ENCODE data around the gene PKIG. TPM values are rescaled to one million over a fixed set of nuclear protein-coding genes. Genes with fewer than 3 reads are reported as not detected.
"Not testable (repeated sequence)": the region's sequence is repeated elsewhere in the genome, so short reads cannot be mapped to it uniquely, and the experiment has no call there.

PKIG gene
- polyA plus RNA-seq, 4 donors = 16.3 to 47.8 (median 36.6) TPM

- DNase-seq (peak in 1 of 2 donors; percentile 17), FAIRE-seq (no peak)
- H3K4me3 ChIP-seq (ENCODE audit: low read depth in 1 of 3, low read length in 3 of 3) = peak overlapping the region in 1 of 3 donors; percentile 3
- WGBS, 3 donors = 67 to 71% (median 69%) methylated on average over 3 of the region's 3 CpGs
- no peak overlapping the region for H3K27ac ChIP-seq (ENCODE audit: low read depth in 1 of 3, low read length in 2 of 3)
- peaks cover 0 to 14% (median 2%) of the 10 kb centered on the region in 3 donors for H3K4me1 ChIP-seq (ENCODE audit: control insufficient read depth in 3 of 3, insufficient read depth in 2 of 3, low read depth in 1 of 3, low read length in 2 of 3)
- H3K36me3 ChIP-seq (ENCODE audit: control insufficient read depth in 3 of 3, insufficient read depth in 2 of 3, low read depth in 1 of 3, low read length in 3 of 3) = peaks cover 0 to 5% (median 0%) of the 10 kb centered on the region in 3 donors
- H3K27me3 ChIP-seq (ENCODE audit: control insufficient read depth in 3 of 3, insufficient read depth in 3 of 3, low read length in 3 of 3) = peaks cover 0 to 6% (median 0%) of the 10 kb centered on the region in 3 donors
- H3K9me3 ChIP-seq (ENCODE audit: control insufficient read depth in 2 of 2, insufficient read depth in 1 of 2, low read depth in 1 of 2, low read length in 1 of 2) = no peaks in the 10 kb centered on the region
Measured at GRCh38 chr20:44649126-44649525, 66.7 kb downstream of the PKIG start.

DNA sequence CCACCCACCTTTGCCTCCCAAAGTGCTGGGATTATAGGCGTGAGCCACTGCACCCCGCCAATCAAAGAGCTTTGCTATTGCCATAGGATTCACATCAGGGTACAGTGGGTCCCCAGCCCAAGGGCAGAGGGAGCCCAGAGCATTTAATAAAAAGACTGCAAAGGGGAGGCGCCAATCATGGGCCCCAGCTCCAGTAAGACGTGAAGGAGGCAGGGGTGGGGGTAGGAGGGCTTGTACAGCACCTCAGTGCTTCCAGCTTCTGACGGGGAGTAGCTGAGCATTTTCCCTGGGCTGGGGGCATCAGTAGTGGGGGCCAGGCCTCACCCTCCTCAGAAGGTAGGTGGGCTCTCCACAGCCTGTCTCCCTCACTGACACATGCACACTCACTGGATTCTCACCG, 67.6 kb downstream of the PKIG start:
- H3K4me1 ChIP-seq (ENCODE audit: control insufficient read depth in 3 of 3, insufficient read depth in 2 of 3, low read depth in 1 of 3, low read length in 2 of 3) = peaks cover 0 to 14% (median 0%) of the 10 kb centered on the region in 3 donors
- H3K9me3 ChIP-seq (ENCODE audit: control insufficient read depth in 2 of 2, insufficient read depth in 1 of 2, low read depth in 1 of 2, low read length in 1 of 2) = no peaks in the 10 kb centered on the region
- H3K4me3 ChIP-seq (ENCODE audit: low read depth in 1 of 3, low read length in 3 of 3) = peak overlapping the region in 1 of 3 donors; percentile 91
- DNase-seq (no peak), FAIRE-seq (no peak)
- peaks cover 0 to 3% (median 0%) of the 10 kb centered on the region in 3 donors for H3K36me3 ChIP-seq (ENCODE audit: control insufficient read depth in 3 of 3, insufficient read depth in 2 of 3, low read depth in 1 of 3, low read length in 3 of 3)
- 78 to 84% (median 80%) methylated on average over 6 of the region's 6 CpGs for WGBS, 3 donors
- no peak overlapping the region for H3K27ac ChIP-seq (ENCODE audit: low read depth in 1 of 3, low read length in 2 of 3)
- H3K27me3 ChIP-seq (ENCODE audit: control insufficient read depth in 3 of 3, insufficient read depth in 3 of 3, low read length in 3 of 3) = peaks cover 0 to 10% (median 0%) of the 10 kb centered on the region in 3 donors

DNA sequence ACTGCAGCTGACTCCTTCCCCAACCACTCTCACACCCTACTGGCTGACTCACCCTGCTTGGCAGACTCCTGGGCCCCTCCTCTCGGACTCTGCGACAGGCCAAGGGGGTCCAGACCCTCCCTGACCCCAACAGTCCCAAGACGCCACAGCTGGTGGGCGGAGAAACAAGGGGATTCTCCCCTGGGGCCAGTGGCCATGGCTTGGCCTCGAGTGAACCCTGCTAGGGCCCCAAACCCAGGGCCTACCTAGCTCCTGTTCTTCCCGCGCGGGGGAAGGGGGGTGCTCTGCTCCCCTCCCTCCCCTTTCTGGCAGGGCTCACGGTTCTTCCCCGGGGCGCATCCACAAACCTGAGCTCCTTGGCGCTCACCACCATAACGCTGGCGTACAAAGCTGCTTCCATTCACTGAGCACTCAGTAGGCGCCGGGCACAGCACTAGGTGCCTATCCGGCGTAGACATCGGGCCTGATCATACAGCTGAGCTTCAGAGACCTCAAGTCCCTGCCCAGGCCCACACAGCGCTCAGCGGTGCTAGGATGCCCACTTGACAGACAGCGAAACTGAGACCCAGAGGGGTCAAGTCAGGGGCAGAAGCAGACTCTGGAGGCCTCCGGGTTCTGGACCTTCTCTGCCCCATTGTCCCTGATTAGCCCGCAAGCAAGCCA, 68.5 kb downstream of the PKIG start:
- peak; percentile 26 to 31 for DNase-seq
- Histone ChIP-seq H3K36me3 (ENCODE audit: control insufficient read depth in 3 of 3, insufficient read depth in 2 of 3, low read depth in 1 of 3, low read length in 3 of 3) (peaks cover 0 to 3% (median 0%) of the 10 kb centered on the region in 3 donors), H3K27ac (ENCODE audit: low read depth in 1 of 3, low read length in 2 of 3) (peak overlapping the region in 2 of 3 donors; percentile 18 to 63), H3K27me3 (ENCODE audit: control insufficient read depth in 3 of 3, insufficient read depth in 3 of 3, low read length in 3 of 3) (peaks cover 0 to 17% (median 0%) of the 10 kb centered on the region in 3 donors), H3K9me3 (ENCODE audit: control insufficient read depth in 2 of 2, insufficient read depth in 1 of 2, low read depth in 1 of 2, low read length in 1 of 2) (no peaks in the 10 kb centered on the region), H3K4me3 (ENCODE audit: low read depth in 1 of 3, low read length in 3 of 3) (peak overlapping the region; percentile 42 to 91 (median 48)), H3K4me1 (ENCODE audit: control insufficient read depth in 3 of 3, insufficient read depth in 2 of 3, low read depth in 1 of 3, low read length in 2 of 3) (peaks cover 0 to 14% (median 0%) of the 10 kb centered on the region in 3 donors)
- FAIRE-seq = no peak
- WGBS, 3 donors = 17 to 39% (median 17%) methylated on average over 23 to 24 of the region's 24 CpGs

DNA sequence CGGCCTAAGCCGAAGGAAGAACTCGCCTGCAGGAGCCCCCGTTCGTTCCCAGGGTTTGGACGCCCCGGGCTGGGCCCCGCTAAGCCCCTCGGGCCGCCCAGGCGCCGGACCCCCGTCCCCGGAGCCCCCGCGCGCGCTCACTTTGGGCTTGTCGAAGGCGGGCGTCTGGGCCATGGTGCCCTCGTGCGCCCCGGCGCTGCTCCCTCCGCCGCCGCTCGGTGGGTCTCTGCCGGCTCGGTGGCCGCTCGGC, 69.0 kb downstream of the PKIG start:
- FAIRE-seq (no peak), DNase-seq (no peak)
- peaks cover 0 to 3% (median 0%) of the 10 kb centered on the region in 3 donors for H3K36me3 ChIP-seq (ENCODE audit: control insufficient read depth in 3 of 3, insufficient read depth in 2 of 3, low read depth in 1 of 3, low read length in 3 of 3)
- H3K4me1 ChIP-seq (ENCODE audit: control insufficient read depth in 3 of 3, insufficient read depth in 2 of 3, low read depth in 1 of 3, low read length in 2 of 3) = peaks cover 0 to 11% (median 0%) of the 10 kb centered on the region in 3 donors
- peaks cover 0 to 18% (median 0%) of the 10 kb centered on the region in 3 donors for H3K27me3 ChIP-seq (ENCODE audit: control insufficient read depth in 3 of 3, insufficient read depth in 3 of 3, low read length in 3 of 3)
- 0 to 1% (median 0%) methylated on average over 20 to 33 of the region's 33 CpGs for WGBS, 3 donors
- H3K27ac ChIP-seq (ENCODE audit: low read depth in 1 of 3, low read length in 2 of 3) = peak overlapping the region in 2 of 3 donors; percentile 18 to 63
- H3K9me3 ChIP-seq (ENCODE audit: control insufficient read depth in 2 of 2, insufficient read depth in 1 of 2, low read depth in 1 of 2, low read length in 1 of 2) = no peaks in the 10 kb centered on the region
- peak overlapping the region; percentile 42 to 91 (median 48) for H3K4me3 ChIP-seq (ENCODE audit: low read depth in 1 of 3, low read length in 3 of 3)

DNA sequence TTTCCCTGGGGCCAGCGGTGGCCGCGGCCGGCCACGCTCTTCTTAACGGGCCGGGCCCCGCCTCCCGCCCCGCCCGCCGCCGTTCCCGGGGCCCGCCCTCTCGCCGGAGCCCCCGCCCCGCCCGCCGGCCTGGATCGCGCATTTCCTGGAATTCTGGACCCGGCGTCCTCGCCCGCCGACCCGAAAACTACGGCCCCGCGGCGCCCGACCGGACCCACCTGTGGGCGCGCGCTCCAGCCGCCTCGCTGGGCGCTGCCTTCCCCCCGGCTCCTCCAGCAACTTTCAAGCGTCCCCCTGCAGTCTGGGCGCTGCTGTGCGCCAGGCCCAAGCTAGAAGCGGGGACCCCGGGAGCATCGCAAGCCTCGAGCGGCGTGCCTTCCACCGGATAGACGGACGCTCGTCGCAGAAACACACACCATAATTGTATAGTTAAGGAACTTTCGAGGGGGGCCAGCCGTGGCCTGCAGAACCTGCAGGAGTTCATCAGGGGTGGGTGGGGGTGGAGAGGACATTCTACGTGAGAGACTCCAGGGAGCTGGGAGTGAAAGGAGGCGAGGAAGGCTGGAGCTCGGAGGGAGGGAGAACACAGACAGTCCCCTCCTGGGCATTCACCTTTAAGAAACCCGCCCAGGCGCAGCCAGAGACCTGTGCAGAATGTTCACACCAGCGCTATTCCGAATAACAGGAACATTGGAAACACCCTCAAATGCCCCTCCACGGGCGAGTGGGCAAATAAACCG, 69.5 kb downstream of the PKIG start, which contains the start of gene ADA:
Gene ADA (minus strand): TSS at position 16 of the 740 bp plus-strand sequence. CDS start 92 bp downstream, outside the sequence.
- peaks cover 0 to 20% (median 0%) of the 10 kb centered on the region in 3 donors for H3K27me3 ChIP-seq (ENCODE audit: control insufficient read depth in 3 of 3, insufficient read depth in 3 of 3, low read length in 3 of 3)
- peak within 1 kb of the TSS; percentile 50 to 91 (median 76) for H3K27ac ChIP-seq (ENCODE audit: low read depth in 1 of 3, low read length in 2 of 3)
- H3K4me3 ChIP-seq (ENCODE audit: low read depth in 1 of 3, low read length in 3 of 3) = peak within 1 kb of the TSS; percentile 42 to 91 (median 68)
- H3K36me3 ChIP-seq (ENCODE audit: control insufficient read depth in 3 of 3, insufficient read depth in 2 of 3, low read depth in 1 of 3, low read length in 3 of 3) = peaks cover 0 to 3% (median 0%) of the 10 kb centered on the region in 3 donors
- no peaks in the 10 kb centered on the region for H3K9me3 ChIP-seq (ENCODE audit: control insufficient read depth in 2 of 2, insufficient read depth in 1 of 2, low read depth in 1 of 2, low read length in 1 of 2)
- WGBS, 3 donors = 0 to 1% (median 1%) methylated on average over 46 to 68 of the region's 68 CpGs
- peak; percentile 76 to 86 for DNase-seq
- no peak for FAIRE-seq
- H3K4me1 ChIP-seq (ENCODE audit: control insufficient read depth in 3 of 3, insufficient read depth in 2 of 3, low read depth in 1 of 3, low read length in 2 of 3) = peaks cover 0 to 11% (median 0%) of the 10 kb centered on the region in 3 donors

- 89 to 90% (median 89%) methylated on average over 2 of the region's 2 CpGs for WGBS, 3 donors
- peaks cover 0 to 3% (median 0%) of the 10 kb centered on the region in 3 donors for H3K36me3 ChIP-seq (ENCODE audit: control insufficient read depth in 3 of 3, insufficient read depth in 2 of 3, low read depth in 1 of 3, low read length in 3 of 3)
- H3K4me3 ChIP-seq (ENCODE audit: low read depth in 1 of 3, low read length in 3 of 3) = no peak overlapping the region
- H3K27me3 ChIP-seq (ENCODE audit: control insufficient read depth in 3 of 3, insufficient read depth in 3 of 3, low read length in 3 of 3) = peaks cover 0 to 20% (median 0%) of the 10 kb centered on the region in 3 donors
- peaks cover 0 to 11% (median 0%) of the 10 kb centered on the region in 3 donors for H3K4me1 ChIP-seq (ENCODE audit: control insufficient read depth in 3 of 3, insufficient read depth in 2 of 3, low read depth in 1 of 3, low read length in 2 of 3)
- H3K27ac ChIP-seq (ENCODE audit: low read depth in 1 of 3, low read length in 2 of 3) = no peak overlapping the region
- no peak for DNase-seq
- no peak for FAIRE-seq
- peaks cover 0 to 7% of the 10 kb centered on the region in 2 donors for H3K9me3 ChIP-seq (ENCODE audit: control insufficient read depth in 2 of 2, insufficient read depth in 1 of 2, low read depth in 1 of 2, low read length in 1 of 2)
Measured at GRCh38 chr20:44653546-44653945, 71.2 kb downstream of the PKIG start.

DNA sequence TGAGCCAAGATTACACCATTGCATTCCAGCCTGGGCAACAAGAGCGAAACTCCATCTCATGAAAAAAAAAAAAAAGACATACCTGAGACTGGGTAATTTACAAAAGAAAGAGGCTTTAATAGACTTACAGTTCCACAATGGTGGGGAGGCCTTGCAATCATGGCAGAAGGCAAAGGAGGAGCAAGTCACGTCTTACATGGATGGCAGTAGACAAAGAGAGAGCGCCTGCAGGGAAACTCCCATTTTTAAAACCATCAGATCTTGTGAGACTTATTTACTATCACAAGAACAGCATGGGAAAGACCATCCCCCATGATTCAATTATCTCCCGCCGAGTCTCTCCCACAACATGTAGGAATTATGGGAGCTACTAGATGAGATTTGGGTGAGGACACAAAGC, 71.8 kb downstream of the PKIG start:
- FAIRE-seq = not testable (repeated sequence)

GRCh38 chr20:44656448-44656847, 74.1 kb downstream of the PKIG start:
- Histone ChIP-seq H3K4me1 (ENCODE audit: control insufficient read depth in 3 of 3, insufficient read depth in 2 of 3, low read depth in 1 of 3, low read length in 2 of 3) (peaks cover 0 to 4% (median 0%) of the 10 kb centered on the region in 3 donors), H3K36me3 (ENCODE audit: control insufficient read depth in 3 of 3, insufficient read depth in 2 of 3, low read depth in 1 of 3, low read length in 3 of 3) (no peaks in the 10 kb centered on the region), H3K4me3 (ENCODE audit: low read depth in 1 of 3, low read length in 3 of 3) (no peak overlapping the region), H3K27ac (ENCODE audit: low read depth in 1 of 3, low read length in 2 of 3) (no peak overlapping the region), H3K9me3 (ENCODE audit: control insufficient read depth in 2 of 2, insufficient read depth in 1 of 2, low read depth in 1 of 2, low read length in 1 of 2) (peaks cover 0 to 12% of the 10 kb centered on the region in 2 donors), H3K27me3 (ENCODE audit: control insufficient read depth in 3 of 3, insufficient read depth in 3 of 3, low read length in 3 of 3) (peaks cover 0 to 20% (median 0%) of the 10 kb centered on the region in 3 donors)
- 59 to 76% (median 74%) methylated on average over 3 of the region's 3 CpGs for WGBS, 3 donors
- FAIRE-seq (no peak), DNase-seq (no peak)

More for the DNA sequence above, 71.8 kb downstream of the PKIG start:
- WGBS, 3 donors = 94 to 99% (median 97%) methylated on average over 5 of the region's 5 CpGs
- not testable (repeated sequence) for H3K27ac ChIP-seq (ENCODE audit: low read depth in 1 of 3, low read length in 2 of 3); H3K36me3 ChIP-seq (ENCODE audit: control insufficient read depth in 3 of 3, insufficient read depth in 2 of 3, low read depth in 1 of 3, low read length in 3 of 3); H3K4me3 ChIP-seq (ENCODE audit: low read depth in 1 of 3, low read length in 3 of 3); DNase-seq
- Histone ChIP-seq H3K27me3 (ENCODE audit: control insufficient read depth in 3 of 3, insufficient read depth in 3 of 3, low read length in 3 of 3) (peaks cover 0 to 20% (median 0%) of the 10 kb centered on the region in 3 donors), H3K9me3 (ENCODE audit: control insufficient read depth in 2 of 2, insufficient read depth in 1 of 2, low read depth in 1 of 2, low read length in 1 of 2) (peaks cover 0 to 12% of the 10 kb centered on the region in 2 donors), H3K4me1 (ENCODE audit: control insufficient read depth in 3 of 3, insufficient read depth in 2 of 3, low read depth in 1 of 3, low read length in 2 of 3) (peaks cover 0 to 11% (median 0%) of the 10 kb centered on the region in 3 donors)
